GM11168 (cell line): ENCODE results near the gene ADCY5.
"Not testable (repeated sequence)": the region's sequence is repeated elsewhere in the genome, so short reads cannot be mapped to it uniquely, and the experiment has no call there.

ENCODE experiments used
- in situ Hi-C: fragments of 300-500 bp; cut with MboI; formaldehyde crosslinking; loops from one replicate; pipeline ENCODE4 v1.12.0; 2022; ENCODE audit warnings: low sequenced_read_pairs; ENCODE audit not compliant: unreplicated experiment

ADCY5 gene

DNA sequence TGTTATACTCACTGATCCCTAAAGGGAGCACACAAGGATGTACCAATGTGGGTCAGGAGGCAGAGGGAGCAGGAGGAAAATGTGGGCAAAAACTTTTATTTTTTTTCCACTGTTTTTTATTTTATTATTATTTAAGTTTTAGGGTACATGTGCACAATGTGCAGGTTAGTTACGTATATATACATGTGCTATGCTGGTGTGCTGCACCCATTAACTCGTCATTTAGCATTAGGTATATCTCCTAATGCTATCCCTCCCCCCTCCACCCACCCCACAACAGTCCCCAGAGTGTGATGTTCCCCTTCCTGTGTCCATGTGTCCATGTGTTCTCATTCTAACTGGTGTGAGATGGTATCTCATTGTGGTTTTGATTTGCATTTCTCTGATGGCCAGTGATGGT, 209.7 kb downstream of the ADCY5 start:
- in situ Hi-C loops = not testable (repeated sequence)

DNA sequence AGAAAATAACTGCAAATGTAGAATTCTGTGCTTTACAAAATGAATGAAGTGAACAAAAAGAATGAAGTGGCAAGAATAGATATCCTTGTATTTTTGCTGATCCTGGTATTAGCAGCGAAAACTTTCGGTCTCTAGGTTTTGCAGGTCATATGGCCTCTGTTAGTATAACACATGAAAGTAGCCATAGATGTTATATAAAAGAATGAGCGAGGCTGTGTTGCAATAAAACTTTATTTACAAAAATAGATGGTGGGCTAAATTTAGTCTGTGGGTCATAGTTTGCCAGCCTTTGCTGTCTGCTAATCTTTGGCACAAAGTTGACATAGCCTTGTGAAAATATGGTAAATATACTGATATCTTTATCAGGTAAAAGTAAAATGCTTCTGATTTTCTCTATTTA, 212.0 kb downstream of the ADCY5 start:
- in situ Hi-C loops = no loop called here
